Liver (tissue), 9 donors: ENCODE measurements around the gene TMEM87B. TPM values are rescaled to one million over a fixed set of nuclear protein-coding genes. Genes with fewer than 3 reads are reported as not detected.

Experiments
- DNase-seq: peaks from one replicate; pipeline ENCODE4 v3.0.0-alpha.2; 2017; ENCODE audit warnings: low spot score
- H3K27ac ChIP-seq, 2 donors: one replicate each; pipeline ENCODE4 v1.7.0; 2013; ENCODE audit warnings: inconsistent platforms in 2 of 2, low read length in 2 of 2, control low read depth in 1 of 2, low read depth in 1 of 2, mild to moderate bottlenecking in 1 of 2
- H3K27me3 ChIP-seq, 4 donors: one replicate each; pipeline versions ENCODE4 v1.6.1 to v1.7.0; 2013; ENCODE audit warnings: low read length in 3 of 4, inconsistent platforms in 1 of 4, mild to moderate bottlenecking in 1 of 4, moderate library complexity in 1 of 4; ENCODE audit not compliant: control insufficient read depth in 4 of 4, insufficient read depth in 4 of 4
- H3K36me3 ChIP-seq, 4 donors: one replicate each; pipeline versions ENCODE4 v1.6.1 to v1.7.0; 2013; ENCODE audit warnings: low read length in 3 of 4, mild to moderate bottlenecking in 3 of 4, low read depth in 1 of 4, moderate library complexity in 1 of 4; ENCODE audit not compliant: control insufficient read depth in 4 of 4, insufficient read depth in 3 of 4
- H3K4me1 ChIP-seq, 4 donors: one replicate each; pipeline versions ENCODE4 v1.6.1 to v1.7.0; 2013; ENCODE audit warnings: low read length in 3 of 4, mild to moderate bottlenecking in 3 of 4, moderate library complexity in 1 of 4; ENCODE audit not compliant: control insufficient read depth in 4 of 4, insufficient read depth in 4 of 4
- H3K4me3 ChIP-seq, 3 donors: one replicate each; pipeline versions ENCODE4 v1.6.1 to v1.7.0; 2013; ENCODE audit warnings: low read length in 3 of 3, control low read depth in 1 of 3, low read depth in 1 of 3, mild to moderate bottlenecking in 1 of 3
- H3K9ac ChIP-seq, 2 donors: one replicate each; pipeline ENCODE4 v1.7.0; 2013; ENCODE audit warnings: low read length in 2 of 2, mild to moderate bottlenecking in 2 of 2, moderate library complexity in 2 of 2, control low read depth in 1 of 2, low read depth in 1 of 2
- H3K9me3 ChIP-seq, 4 donors: one replicate each; pipeline versions ENCODE4 v1.6.1 to v1.7.0; 2013; ENCODE audit warnings: low read length in 3 of 4; ENCODE audit not compliant: control insufficient read depth in 4 of 4
- EGR1 ChIP-seq, 2 donors: IDR thresholded peaks; 2 replicates each; pipeline ENCODE4 v1.6.1; 2016 to 2018; ENCODE audit warnings: antibody characterized with exemption in 2 of 2, low read depth in 2 of 2
- FOXA2 ChIP-seq: IDR thresholded peaks from 2 replicates; pipeline ENCODE4 v1.6.1; 2016; ENCODE audit warnings: antibody characterized with exemption
- GABPA ChIP-seq, 2 donors: IDR thresholded peaks in 1 of 2; conservative IDR thresholded peaks in 1 of 2; 2 replicates each; pipeline ENCODE4 v1.6.1; 2016; ENCODE audit warnings: antibody characterized with exemption in 2 of 2, mild to moderate bottlenecking in 1 of 2, moderate library complexity in 1 of 2
- HNF4G ChIP-seq: IDR thresholded peaks from 2 replicates; pipeline ENCODE4 v1.6.1; 2016; ENCODE audit warnings: antibody characterized with exemption
- MAX ChIP-seq: IDR thresholded peaks from 2 replicates; pipeline ENCODE4 v1.6.1; 2016; ENCODE audit warnings: antibody characterized with exemption
- NR2F2 ChIP-seq: IDR thresholded peaks from 2 replicates; pipeline ENCODE4 v1.6.1; 2016; ENCODE audit warnings: antibody characterized with exemption
- RAD21 ChIP-seq, 2 donors: IDR thresholded peaks; 2 replicates each; pipeline ENCODE4 v1.6.1; 2016; ENCODE audit warnings: antibody characterized with exemption in 2 of 2, mild to moderate bottlenecking in 2 of 2
- REST ChIP-seq: IDR thresholded peaks from 2 replicates; pipeline ENCODE4 v1.6.1; 2016; ENCODE audit warnings: antibody characterized with exemption, mild to moderate bottlenecking
- RXRA ChIP-seq, 2 donors: IDR thresholded peaks; 2 replicates each; pipeline ENCODE4 v1.6.1; 2017 to 2018; ENCODE audit warnings: antibody characterized with exemption in 2 of 2, mild to moderate bottlenecking in 1 of 2
- SP1 ChIP-seq: IDR thresholded peaks from 2 replicates; pipeline ENCODE4 v1.6.1; 2018; ENCODE audit warnings: antibody characterized with exemption, mild to moderate bottlenecking
- TAF1 ChIP-seq: conservative IDR thresholded peaks from 2 replicates; pipeline ENCODE4 v1.6.1; 2016; ENCODE audit warnings: antibody characterized with exemption, mild to moderate bottlenecking
- YY1 ChIP-seq: IDR thresholded peaks from 2 replicates; pipeline ENCODE4 v1.6.1; 2016; ENCODE audit warnings: antibody characterized with exemption, mild to moderate bottlenecking
- WGBS: extraction: QIAGEN DNeasy Blood & Tissue Kit; methylation state at CpG from one replicate; pipeline ENCODE4 v1.1.7; 2013; 5-methylcytosine and 5-hydroxymethylcytosine counted together
- polyA plus RNA-seq, 2 donors: library from polyadenylated mRNA; stranded (reverse) in 1 of 2; unstranded in 1 of 2; fragments of 200-250 nt in 1 of 2; fragments of >200 nt in 1 of 2; fragmentation: Nextera tagmentation in 1 of 2; extraction: Ambion mirVana in 1 of 2; gene quantifications; one replicate each; pipeline versions ENCODE4 v1.2.1 to v1.2.3, GENCODE V29; 2013 to 2015
- total RNA-seq, 2 donors: library from RNA; depleted of rRNA; stranded (reverse); fragments of >200 nt; gene quantifications; one replicate each; pipeline ENCODE4 v1.2.3, GENCODE V29; 2014
- TF ChIP-seq, protein P1 (sequence below): IDR thresholded peaks from 2 replicates; pipeline ENCODE4 v1.6.1; 2016; ENCODE audit warnings: antibody characterized with exemption
- TF ChIP-seq, protein P2 (sequence below): IDR thresholded peaks from 2 replicates; pipeline ENCODE4 v1.6.1; 2016; ENCODE audit warnings: antibody characterized with exemption
- TF ChIP-seq, protein P3 (sequence below): fragments of 150-350 bp; IDR thresholded peaks from 2 replicates; pipeline ENCODE4 v1.5.1; 2017; ENCODE audit warnings: improper control_type of control experiment, low read depth, low read length; ENCODE audit not compliant: missing input control
- donor health status: healthy.
- donor health status: healthy.
- donor health status: healthy.
- donor health status: healthy.
- donor health status: healthy.

Gene TMEM87B
- total RNA-seq: 10 to 100 TPM in 1 of 2 donors, 1 to 10 TPM in 1; 6.4 to 10.1 TPM
- polyA plus RNA-seq: 1 to 10 TPM; 3.6 to 5.5 TPM

DNA sequence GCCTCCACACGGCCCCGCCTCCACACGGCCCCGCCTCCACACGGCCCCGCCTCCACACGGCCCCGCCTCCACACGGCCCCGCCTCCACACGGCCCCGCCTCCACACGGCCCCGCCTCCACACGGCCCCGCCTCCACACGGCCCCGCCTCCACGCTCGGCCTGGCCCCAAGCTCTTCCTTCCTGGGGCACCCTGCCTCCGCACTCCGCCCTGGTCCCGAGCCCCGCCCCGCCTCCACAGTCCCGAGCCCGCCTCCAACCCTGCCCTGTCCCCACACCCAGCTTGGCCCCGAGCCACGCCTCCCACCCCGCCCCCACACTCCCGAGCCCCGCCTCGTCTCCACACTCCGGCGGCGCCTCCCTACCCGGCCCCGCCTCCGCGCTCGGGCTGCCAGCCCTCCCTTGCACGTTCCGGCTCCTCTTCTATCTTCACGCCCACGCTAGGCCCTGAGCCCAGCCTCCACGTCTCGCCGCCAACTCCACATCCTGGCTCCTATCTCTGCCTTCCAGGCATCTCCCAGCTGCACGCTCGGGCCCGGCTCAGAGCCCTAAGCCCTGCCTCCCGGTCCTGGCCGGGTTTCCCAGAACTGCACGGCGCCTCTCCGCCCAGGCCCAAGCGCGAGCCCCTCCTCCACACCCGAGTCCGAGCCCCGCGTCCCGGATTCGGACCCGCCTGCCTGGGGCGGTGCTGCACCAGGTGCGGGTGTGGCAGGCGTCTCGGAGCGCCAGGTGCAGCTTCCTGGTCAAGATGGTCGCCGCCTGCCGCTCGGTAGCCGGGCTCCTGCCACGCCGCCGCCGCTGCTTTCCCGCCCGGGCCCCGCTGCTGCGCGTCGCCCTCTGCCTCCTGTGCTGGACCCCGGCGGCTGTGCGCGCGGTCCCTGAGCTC lies at the start of gene TMEM87B:
Gene TMEM87B (plus strand): TSS at position 423 of the 883 bp plus-strand sequence. CDS start 323 bp downstream, at position 746.
- H3K4me1 ChIP-seq: peaks cover 2 to 20% (median 15%) of the 10 kb centered on the region in 4 donors
- peak; percentile 84 for TF ChIP-seq REST
- TF ChIP-seq EGR1 (IDR thresholded peaks at IDR 0.05; ENCODE audit: low read depth in 2 of 2): peak; percentile 98 to 100
- TF ChIP-seq SP1: peak; percentile 67
- TF ChIP-seq GABPA (IDR thresholded peaks at IDR 0.05 in 1 of 2, conservative IDR thresholded peaks at IDR 0.05 in 1 of 2): peak in 1 of 2 donors; percentile 56
- peak in 1 of 2 donors; percentile 14 for TF ChIP-seq RAD21 (IDR thresholded peaks at IDR 0.05)
- TF ChIP-seq FOXA2: no peak
- TF ChIP-seq RXRA (IDR thresholded peaks at IDR 0.05): peak in 1 of 2 donors; percentile 25
- TF ChIP-seq YY1: peak; percentile 73
- TF ChIP-seq, protein P1, sequence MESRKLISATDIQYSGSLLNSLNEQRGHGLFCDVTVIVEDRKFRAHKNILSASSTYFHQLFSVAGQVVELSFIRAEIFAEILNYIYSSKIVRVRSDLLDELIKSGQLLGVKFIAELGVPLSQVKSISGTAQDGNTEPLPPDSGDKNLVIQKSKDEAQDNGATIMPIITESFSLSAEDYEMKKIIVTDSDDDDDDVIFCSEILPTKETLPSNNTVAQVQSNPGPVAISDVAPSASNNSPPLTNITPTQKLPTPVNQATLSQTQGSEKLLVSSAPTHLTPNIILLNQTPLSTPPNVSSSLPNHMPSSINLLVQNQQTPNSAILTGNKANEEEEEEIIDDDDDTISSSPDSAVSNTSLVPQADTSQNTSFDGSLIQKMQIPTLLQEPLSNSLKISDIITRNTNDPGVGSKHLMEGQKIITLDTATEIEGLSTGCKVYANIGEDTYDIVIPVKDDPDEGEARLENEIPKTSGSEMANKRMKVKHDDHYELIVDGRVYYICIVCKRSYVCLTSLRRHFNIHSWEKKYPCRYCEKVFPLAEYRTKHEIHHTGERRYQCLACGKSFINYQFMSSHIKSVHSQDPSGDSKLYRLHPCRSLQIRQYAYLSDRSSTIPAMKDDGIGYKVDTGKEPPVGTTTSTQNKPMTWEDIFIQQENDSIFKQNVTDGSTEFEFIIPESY: no peak
- TF ChIP-seq NR2F2: no peak
- TF ChIP-seq TAF1: peak; percentile 33
- peak; percentile 49 for TF ChIP-seq MAX
- no peak for TF ChIP-seq HNF4G

GRCh38 chr2:112005406-112006075 lies 49.5 kb upstream of the TMEM87B start:
- Histone ChIP-seq H3K4me3 (no peak overlapping the region), H3K9ac (no peak overlapping the region), H3K4me1 (peaks cover 0 to 2% (median 0%) of the 10 kb centered on the region in 4 donors), H3K9me3 (no peaks in the 10 kb centered on the region), H3K36me3 (peaks cover 4 to 31% (median 30%) of the 10 kb centered on the region in 4 donors), H3K27me3 (no peaks in the 10 kb centered on the region), H3K27ac (no peak overlapping the region)
- TF ChIP-seq, protein P2, sequence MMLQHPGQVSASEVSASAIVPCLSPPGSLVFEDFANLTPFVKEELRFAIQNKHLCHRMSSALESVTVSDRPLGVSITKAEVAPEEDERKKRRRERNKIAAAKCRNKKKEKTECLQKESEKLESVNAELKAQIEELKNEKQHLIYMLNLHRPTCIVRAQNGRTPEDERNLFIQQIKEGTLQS: no peak
- TF ChIP-seq FOXA2 (no peak), RXRA (IDR thresholded peaks at IDR 0.05) (no peak), REST (no peak)
- TF ChIP-seq, protein P3, sequence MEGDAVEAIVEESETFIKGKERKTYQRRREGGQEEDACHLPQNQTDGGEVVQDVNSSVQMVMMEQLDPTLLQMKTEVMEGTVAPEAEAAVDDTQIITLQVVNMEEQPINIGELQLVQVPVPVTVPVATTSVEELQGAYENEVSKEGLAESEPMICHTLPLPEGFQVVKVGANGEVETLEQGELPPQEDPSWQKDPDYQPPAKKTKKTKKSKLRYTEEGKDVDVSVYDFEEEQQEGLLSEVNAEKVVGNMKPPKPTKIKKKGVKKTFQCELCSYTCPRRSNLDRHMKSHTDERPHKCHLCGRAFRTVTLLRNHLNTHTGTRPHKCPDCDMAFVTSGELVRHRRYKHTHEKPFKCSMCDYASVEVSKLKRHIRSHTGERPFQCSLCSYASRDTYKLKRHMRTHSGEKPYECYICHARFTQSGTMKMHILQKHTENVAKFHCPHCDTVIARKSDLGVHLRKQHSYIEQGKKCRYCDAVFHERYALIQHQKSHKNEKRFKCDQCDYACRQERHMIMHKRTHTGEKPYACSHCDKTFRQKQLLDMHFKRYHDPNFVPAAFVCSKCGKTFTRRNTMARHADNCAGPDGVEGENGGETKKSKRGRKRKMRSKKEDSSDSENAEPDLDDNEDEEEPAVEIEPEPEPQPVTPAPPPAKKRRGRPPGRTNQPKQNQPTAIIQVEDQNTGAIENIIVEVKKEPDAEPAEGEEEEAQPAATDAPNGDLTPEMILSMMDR: no peak
- DNase-seq: no peak
- 94% methylated on average over 5 of the region's 5 CpGs for WGBS

More for the DNA sequence above, at the start of gene TMEM87B:
- Histone ChIP-seq H3K27me3 (no peaks in the 10 kb centered on the region), H3K4me3 (peak within 1 kb of the TSS; percentile 83 to 94 (median 85)), H3K9me3 (no peaks in the 10 kb centered on the region), H3K36me3 (no peaks in the 10 kb centered on the region), H3K9ac (peak within 1 kb of the TSS; percentile 42 to 68), H3K27ac (peak within 1 kb of the TSS; percentile 96 to 99)
- peak; percentile 100 for DNase-seq
- under 1% methylated on average over 87 of the region's 90 CpGs for WGBS
